Choroid plexus epithelial cell (primary cell): ENCODE results near the gene UBE2N.

Source experiments
- DNase-seq: peaks from one replicate; pipeline ENCODE4 v3.0.0-alpha.2; 2010; ENCODE audit warnings: low read depth
- H3K4me3 ChIP-seq: 2 replicates; pipeline ENCODE4 v1.5.1; 2011; ENCODE audit warnings: low read depth, mild to moderate bottlenecking, control low read depth, low read length, moderate library complexity
- TF ChIP-seq, protein P1 (sequence below): conservative IDR thresholded peaks from 2 replicates; pipeline ENCODE4 v1.5.1; 2011; ENCODE audit warnings: low read depth, mild to moderate bottlenecking, control low read depth, inconsistent platforms, low read length, moderate library complexity

Gene UBE2N

DNA sequence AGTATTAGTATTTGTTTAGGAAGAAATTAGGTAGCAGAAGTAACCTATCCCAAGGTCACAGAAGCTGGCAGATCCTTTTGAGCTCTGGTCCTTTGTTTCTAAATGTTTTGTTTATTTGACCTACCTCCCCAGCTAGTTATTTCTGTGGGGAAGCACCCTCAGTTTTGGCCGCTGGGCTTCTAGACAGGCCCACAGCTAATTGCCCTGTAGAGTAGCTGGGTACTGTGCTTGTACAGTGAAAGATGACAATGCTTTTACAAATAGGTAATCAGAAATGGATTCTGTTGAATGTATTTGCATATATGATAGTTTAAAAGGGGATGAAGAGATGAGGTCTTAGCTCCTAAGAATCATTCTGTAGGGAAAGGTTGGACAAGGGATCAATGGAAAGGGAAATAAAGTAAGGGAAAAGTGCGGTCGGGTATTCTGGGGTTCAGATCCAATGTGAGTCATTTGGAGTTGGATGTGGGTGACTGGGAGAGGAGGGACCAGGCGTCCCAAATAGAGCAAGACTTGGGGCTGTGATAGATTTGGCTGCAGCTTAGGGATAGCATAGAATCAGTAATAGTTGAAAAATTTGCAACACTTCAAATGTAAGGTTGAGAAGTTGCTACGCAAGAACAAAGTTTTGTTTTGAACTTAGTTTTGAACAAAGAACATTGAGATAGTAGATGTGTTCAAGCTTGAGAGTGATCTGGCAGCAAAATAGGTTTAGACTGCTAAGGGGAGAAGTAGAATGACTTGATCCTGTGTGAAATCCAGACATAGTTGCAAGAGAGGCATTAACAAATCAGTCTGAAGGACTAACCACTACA, 60.4 kb downstream of the UBE2N start:
- peak overlapping the region; percentile 73 for H3K4me3 ChIP-seq
- TF ChIP-seq, protein P1, sequence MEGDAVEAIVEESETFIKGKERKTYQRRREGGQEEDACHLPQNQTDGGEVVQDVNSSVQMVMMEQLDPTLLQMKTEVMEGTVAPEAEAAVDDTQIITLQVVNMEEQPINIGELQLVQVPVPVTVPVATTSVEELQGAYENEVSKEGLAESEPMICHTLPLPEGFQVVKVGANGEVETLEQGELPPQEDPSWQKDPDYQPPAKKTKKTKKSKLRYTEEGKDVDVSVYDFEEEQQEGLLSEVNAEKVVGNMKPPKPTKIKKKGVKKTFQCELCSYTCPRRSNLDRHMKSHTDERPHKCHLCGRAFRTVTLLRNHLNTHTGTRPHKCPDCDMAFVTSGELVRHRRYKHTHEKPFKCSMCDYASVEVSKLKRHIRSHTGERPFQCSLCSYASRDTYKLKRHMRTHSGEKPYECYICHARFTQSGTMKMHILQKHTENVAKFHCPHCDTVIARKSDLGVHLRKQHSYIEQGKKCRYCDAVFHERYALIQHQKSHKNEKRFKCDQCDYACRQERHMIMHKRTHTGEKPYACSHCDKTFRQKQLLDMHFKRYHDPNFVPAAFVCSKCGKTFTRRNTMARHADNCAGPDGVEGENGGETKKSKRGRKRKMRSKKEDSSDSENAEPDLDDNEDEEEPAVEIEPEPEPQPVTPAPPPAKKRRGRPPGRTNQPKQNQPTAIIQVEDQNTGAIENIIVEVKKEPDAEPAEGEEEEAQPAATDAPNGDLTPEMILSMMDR = no peak
- DNase-seq = peak; percentile 58

DNA sequence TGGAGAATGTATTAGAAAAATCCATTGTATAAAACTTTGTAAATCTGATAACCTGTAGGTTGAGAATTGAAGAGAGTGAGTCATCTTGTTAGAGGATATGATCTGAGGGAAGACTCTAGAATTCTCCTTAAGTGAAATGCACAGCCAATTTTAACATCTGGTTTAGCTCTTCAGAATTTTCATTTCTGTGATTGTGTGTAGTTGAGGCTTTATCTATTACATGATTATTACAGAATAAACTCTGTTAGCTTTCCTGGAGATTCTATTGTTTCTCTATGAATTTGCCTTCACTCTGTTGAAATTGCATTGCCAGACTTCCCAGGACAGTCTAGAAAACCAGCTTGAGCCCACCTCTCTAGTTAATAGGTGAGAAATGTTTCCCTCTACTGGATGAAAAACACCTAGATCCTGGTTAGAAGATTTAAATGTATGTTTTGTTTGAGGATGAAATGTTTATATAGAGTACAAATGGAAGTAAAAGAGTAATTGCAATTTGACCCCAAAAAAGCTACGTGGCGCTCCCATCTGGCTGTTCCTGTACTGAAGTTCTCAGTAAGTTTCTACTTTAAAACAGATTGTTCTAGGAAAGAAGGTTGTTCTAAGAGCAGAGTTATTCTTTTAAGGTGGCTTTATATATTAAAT, 61.1 kb downstream of the UBE2N start:
- TF ChIP-seq, protein P1 = peak; percentile 44
- peak overlapping the region; percentile 73 for H3K4me3 ChIP-seq
- DNase-seq = peak; percentile 62

DNA sequence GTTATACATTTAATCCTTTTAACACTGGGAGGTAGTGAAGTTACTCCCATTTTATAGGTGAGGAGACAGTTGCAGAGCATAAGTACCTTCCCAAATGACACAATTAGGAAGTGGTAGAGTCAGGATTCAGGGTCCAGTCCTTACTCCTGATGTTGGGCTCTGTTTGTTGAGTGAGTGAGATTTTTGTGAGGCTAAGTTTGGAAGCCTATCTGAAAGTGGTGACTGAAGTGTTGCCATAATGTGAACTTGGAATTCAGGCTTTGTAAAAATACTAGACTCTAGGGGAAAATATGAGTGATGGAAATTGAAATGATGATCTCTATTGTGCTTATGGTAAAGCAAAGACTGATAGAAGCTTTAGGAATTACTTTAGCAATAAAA, 61.8 kb downstream of the UBE2N start:
- no peak for DNase-seq
- TF ChIP-seq, protein P1 = no peak
- H3K4me3 ChIP-seq = peak overlapping the region; percentile 73

DNA sequence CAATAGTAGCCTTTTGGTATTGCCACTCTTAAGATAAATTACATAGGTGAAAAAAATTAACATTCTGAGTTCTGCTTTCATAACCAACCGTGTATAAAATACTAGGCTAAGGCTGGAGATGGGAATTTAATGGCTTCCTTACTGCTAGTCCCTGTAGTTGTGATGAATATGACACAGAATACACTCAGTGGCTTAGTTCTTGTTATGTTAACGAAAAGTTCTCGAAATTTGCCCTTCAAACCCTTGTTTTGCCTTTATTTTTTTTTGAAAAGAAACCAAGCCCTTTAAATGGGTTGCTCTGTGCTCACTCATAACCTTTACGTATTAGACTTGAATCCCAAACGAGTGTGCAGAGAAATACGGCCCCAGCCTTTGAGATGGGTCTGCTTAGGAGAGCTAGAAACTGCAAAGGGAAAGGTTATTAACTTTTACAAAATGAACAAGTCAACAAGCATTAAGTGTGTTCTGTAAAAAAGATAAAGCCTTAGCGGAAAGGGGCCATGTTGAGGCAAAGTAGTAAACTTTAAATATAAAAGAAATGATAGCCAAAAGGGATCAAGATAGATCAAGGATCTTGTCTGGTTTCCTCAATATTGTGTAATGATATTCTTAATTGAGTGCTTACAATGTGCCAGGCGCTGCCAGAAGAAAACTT, 62.3 kb downstream of the UBE2N start:
- TF ChIP-seq, protein P1 = no peak
- H3K4me3 ChIP-seq = peak overlapping the region; percentile 73
- no peak for DNase-seq

DNA sequence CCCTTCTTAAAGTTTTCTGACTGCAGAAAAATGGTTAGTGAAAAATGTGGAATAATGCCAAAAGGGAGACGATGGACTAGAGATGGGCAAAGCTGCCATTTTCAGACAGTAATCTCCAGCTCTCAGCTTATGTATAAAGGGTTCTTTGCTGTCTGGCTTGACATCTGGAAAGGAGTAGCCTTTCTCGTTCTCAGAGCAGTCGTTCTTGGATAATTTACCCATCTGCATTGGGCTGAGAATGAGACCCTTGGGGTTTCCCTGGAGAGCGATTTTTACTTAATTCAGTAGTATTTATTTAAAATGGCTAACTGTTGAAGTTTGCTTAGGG, 62.8 kb downstream of the UBE2N start:
- H3K4me3 ChIP-seq = peak overlapping the region; percentile 73
- TF ChIP-seq, protein P1 = no peak
- DNase-seq = no peak

DNA sequence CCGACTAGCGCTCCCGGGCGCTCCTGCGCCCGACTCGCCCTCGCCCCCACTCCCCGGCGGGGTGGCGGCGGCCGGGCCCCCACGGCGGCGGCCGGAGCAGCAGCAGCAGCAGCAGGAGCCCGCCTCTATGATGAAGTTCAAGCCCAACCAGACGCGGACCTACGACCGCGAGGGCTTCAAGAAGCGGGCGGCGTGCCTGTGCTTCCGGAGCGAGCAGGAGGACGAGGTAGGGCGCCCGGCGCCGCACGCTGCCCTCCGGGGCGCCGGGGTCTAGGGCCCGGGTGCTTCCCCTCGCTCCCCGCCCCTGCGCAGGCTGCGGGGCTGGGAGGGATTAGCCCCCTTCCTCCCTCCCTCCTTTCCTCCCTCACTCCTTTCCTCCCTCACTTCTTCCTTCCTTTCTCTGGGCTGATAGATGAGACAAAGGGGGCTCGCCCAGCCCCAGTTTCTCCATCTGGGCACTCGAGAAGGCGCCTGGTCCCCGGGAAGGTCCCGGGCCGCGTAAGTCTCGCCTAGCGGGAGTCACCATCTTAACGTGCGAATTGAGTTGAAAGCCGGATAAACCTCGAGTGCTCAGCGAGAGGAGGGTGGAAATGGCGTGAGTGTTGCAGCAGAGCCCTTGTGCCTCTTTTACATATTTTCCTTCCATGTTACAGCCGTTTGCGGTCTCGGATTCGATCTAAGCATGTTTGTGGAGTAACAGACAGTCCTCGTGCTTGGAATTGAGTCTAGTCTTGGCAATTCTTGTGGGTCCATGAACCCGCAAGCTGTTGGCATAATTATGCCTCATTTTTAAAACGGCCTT, 63.4 kb downstream of the UBE2N start:
- peak overlapping the region; percentile 73 for H3K4me3 ChIP-seq
- DNase-seq = peak; percentile 73
